ENCODE measurements around the gene ADGRD1.
"Not testable (repeated sequence)": the region's sequence is repeated elsewhere in the genome, so short reads cannot be mapped to it uniquely, and the experiment has no call there.

ADGRD1 gene

GRCh38 chr12:130987151-130987931, 33.6 kb downstream of the ADGRD1 start:
- DNase-seq (ENCODE audit: low read depth), result no peak

- DNase-seq (ENCODE audit: low read depth), result no peak
These were observed 34.6 kb downstream of the ADGRD1 start for GRCh38 chr12:130988261-130988660.

DNA sequence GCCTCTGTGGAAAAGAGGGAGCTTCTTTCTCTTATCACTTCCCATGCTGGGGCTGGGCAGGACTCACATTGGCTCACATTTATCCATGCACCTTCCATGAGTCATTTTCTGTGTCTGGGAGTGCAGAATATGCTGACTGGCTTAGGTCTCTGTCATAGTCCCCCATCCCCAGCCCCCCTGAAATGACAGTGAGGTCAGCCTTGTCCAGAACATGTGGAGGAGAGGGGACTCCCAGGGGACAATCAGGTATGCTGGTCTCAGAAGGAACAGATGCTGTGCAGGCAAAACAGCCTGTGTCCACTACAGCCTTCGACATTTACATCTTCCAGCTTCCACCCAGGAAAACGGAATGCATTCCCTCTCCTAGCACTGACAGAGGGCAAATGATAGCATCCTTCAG, 35.0 kb downstream of the ADGRD1 start:
- no peak for DNase-seq (ENCODE audit: low read depth)

DNA sequence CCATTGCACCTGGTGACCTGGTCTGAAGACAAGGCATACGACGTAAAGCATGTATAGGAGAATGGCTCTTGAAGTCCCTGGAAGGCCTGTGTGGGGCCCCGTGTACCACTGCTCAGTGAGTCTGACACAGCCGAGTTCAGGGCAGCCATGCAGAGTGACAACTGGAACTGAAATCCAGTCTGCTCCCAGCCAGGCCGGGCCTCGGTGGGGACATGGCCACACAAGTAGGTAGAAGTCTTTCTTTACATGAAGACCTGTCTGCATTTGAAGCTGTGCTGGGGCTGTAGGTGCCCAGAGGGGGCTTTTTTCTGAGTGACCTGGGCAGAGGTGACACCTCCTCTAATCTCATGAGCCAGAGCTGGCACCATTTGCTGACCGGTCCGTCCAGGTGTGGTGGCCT, 35.7 kb downstream of the ADGRD1 start:
- DNase-seq (ENCODE audit: low read depth), result no peak

- DNase-seq (ENCODE audit: low read depth), result no peak
These were observed 36.3 kb downstream of the ADGRD1 start for GRCh38 chr12:130990034-130990433.

- no peak for DNase-seq (ENCODE audit: low read depth)
These were observed 38.7 kb downstream of the ADGRD1 start for GRCh38 chr12:130992448-130992847.

GRCh38 chr12:130992979-130993538, 39.4 kb downstream of the ADGRD1 start:
- no peak for DNase-seq (ENCODE audit: low read depth)

DNA sequence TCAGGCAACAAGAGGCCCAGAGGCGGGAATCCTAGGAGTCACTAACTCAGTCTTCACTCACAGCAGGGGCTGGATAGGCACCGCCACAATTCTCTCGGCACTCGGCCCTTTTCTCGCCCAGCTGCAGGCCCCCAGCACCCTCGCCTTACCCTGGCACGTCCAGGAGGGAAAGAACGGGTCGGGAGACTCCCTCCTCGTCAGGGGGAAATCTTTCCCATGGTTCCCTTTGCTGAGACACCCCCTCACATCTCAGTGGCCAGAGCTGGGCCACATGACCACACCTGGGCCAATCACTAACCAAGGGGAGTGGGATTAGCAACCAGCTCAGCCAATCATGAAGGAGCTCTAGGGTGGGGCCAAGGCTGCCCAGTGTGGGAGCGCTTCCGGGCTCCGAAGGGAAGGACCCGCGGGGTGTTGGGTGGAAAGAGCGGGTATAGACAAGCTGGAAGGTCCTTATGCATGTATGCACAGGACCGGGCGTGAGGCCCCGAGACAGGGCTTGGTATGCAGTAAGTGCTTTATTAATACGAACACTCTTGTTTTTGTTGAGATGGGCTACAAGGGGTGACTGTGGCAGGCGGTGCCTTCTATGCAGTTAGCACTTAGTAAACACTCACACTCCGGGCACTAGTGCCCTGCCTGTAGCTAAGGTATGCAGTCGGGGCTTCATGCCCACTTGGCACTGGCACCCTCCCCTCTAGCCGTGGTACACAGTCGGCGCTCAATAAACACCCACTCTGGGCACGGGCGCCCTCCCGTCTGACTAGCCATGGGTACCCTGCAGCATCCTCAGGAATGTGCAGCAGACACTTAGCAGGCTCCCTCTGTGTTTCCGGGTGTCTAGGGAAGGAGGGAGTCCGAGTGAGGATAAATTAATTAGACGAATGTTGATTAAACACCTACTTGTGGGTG, 40.3 kb downstream of the ADGRD1 start:
- DNase-seq (ENCODE audit: low read depth), result no peak

- DNase-seq (ENCODE audit: low read depth), result no peak
These were observed 41.2 kb downstream of the ADGRD1 start for GRCh38 chr12:130994821-130995375.

DNA sequence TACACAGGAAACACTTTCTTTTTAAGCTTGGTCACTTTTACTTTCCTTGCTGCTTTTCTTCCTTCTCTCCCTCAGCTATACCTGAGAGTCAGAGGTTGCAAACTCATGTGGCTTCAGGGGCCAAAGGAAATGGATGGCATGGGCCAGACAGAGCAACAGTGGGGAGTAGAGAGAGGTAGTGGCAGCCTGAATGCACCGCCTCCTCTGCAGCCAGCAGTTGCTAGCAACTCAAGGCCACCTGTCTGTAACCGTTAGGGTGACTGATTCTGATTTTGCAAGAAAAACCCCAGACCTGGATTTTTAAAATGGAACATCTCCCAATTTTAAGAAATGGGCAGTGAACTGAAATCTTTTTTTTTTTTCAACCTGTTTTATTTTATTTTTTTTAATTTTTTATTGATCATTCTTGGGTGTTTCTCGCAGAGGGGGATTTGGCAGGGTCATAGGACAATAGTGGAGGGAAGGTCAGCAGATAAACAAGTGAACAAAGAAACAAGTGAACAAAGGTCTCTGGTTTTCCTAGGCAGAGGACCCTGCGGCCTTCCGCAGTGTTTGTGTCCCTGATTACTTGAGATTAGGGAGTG, 41.8 kb downstream of the ADGRD1 start:
- not testable (repeated sequence) for DNase-seq (ENCODE audit: low read depth)

GRCh38 chr12:130998136-130998535, 44.4 kb downstream of the ADGRD1 start:
- no peak for DNase-seq (ENCODE audit: low read depth)

GRCh38 chr12:131000000-131000486, 46.3 kb downstream of the ADGRD1 start:
- no peak for DNase-seq (ENCODE audit: low read depth)

GRCh38 chr12:131001493-131001892, 47.8 kb downstream of the ADGRD1 start:
- DNase-seq (ENCODE audit: low read depth), result no peak

DNA sequence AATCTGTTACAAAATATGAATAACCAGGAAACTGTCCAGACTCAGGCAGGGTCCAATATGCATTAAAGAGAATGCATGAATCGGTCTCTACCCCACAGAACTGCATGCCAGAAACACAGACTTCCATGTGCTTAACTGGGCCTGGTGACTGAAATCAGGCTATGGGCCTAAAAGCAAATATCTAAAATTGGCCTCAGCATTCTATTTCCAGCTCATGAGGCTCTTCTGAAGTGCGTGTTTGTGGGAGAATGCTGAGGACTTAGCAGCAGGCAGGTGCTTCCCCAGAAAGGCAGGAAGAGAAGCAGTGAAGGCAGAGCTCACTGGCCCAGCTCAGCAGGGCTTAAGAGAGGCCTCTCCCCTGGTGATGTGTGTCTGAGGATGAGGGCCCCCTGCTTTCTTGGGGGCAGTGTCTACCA, 48.5 kb downstream of the ADGRD1 start:
- no peak for DNase-seq (ENCODE audit: low read depth)

DNA sequence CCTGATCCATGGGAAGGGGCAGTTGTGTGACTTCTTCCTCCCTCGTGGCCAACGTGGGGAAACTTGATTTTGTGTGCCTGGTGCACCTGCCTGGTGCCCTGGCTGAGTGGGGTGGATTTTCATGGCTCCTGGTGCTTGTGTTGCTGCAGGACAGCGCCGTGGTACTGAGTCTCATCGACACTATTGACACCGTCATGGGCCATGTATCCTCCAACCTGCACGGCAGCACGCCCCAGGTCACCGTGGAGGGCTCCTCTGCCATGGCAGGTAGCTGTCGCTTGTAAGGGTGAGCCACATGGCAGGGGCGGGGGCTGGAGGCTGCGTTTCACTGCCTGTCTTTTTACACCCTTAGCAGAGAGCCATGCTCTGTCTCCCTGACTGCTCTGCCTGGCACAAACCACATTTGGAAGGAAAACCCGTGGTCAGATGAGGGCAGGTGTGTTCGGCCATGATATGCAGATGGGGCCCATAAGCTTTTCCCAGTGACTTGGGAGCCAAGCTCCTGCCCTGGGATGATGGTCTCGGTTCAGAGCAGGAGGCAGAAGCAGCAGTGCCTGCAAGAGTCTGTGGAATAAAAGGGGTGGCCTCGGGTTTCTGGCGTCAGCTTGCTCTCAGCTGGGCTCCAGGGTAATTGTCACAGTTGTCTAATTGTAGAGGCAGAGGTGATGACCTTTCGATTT, 49.5 kb downstream of the ADGRD1 start:
- no peak for DNase-seq (ENCODE audit: low read depth)

GRCh38 chr12:131003716-131004045, 50.0 kb downstream of the ADGRD1 start:
- no peak for DNase-seq (ENCODE audit: low read depth)

DNA sequence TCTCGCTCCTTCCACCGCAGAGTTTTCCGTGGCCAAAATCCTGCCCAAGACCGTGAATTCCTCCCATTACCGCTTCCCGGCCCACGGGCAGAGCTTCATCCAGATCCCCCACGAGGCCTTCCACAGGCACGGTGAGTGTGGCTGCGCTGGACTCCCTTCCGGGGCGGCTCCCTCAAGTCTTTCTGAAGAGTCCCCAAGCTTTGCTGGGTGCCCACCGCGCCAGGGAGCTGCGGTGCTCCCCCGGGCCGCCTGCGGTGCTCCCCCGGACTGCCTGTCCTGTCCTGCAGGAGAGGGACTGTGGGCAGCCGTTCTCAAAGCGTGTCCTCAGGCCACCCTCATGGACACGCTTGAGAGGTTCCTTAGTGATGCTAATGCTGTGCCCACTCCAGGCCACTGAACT, 50.5 kb downstream of the ADGRD1 start:
- DNase-seq (ENCODE audit: low read depth), result no peak

DNA sequence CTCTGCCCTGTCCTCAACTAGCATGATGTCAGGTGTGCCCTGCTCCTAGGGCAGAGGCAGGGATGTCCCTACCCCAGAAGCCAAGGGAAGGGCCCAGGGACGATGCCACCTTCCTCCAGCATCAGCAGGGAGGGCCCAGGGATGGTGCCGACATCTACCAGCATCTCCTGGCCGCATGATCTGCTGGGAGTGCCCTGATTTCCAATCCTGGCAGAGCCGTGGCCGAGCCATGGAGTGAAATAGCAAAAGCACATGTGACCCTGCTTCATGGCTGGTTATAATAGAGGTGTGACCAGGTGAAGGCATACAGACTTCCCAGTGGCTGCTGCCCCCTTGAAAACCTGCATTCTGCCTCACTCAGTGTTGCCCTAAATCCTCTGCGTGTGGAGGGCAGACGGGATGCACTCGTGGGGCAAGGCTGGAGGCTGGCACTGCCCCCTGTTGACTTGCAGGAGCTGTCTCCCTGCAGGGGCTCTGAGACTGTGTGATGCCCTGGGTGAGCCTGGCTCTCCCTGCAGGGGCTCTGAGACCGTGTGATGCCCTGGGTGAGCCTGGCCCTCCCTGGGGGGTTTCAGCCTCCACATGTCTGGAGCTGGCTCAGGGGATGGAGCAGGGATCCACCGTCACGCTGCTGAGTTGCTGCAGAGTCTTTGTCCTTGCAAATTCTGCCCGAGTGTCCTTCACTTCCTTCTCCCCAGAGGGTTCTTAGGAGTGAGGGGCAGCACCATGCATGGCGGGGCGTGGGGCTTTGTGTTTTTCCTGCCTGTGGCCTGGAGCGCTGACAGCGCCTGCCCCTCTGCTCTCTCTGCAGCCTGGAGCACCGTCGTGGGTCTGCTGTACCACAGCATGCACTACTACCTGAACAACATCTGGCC, 51.7 kb downstream of the ADGRD1 start:
- no peak for DNase-seq (ENCODE audit: low read depth)

DNA sequence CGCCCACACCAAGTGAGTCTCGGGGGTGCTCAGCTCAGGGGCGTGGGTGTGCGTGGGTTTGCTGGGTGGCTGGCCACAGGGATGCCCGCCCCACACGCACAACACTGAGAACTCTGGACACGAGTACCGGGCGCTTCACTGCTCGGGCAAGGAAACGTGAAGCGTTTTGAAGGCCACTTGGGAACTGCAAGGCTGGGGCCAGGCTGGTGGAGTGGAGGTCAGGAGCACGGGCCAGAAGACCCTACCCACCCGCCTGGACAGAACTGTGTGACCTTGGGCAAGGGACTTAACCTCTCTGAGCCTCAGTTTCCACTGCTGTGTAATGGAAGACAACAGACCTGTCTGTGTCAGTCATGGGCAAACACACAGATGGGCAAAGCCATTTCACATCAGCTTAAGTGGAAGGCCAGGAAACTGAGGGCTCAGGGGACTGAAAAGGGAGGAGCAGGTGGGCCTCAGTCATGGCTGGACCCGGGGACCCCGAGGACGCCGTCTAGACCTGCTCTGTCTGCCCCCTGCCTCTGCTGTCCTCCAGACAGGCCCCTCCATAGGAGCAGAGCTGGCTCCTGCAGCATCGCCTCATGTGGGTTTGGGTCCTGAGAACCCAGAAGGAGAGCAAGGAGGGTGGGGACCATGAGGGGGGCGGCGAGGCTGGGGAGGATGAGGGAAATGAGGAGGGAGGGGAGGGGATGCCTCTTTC, 52.5 kb downstream of the ADGRD1 start:
- no peak for DNase-seq (ENCODE audit: low read depth)
